PC-3 (cell line): ENCODE results near the gene SIRT2. TPM values are rescaled to one million over a fixed set of nuclear protein-coding genes. Genes with fewer than 3 reads are reported as not detected.

Experiments
- ATAC-seq: fragments of 200-7000 bp; cut with Tn5 transposase; 2 replicates; pipeline ENCODE4 v1.9.1; 2020; ENCODE audit warnings: mild to moderate bottlenecking, moderate library complexity
- BruUV-seq: library from RNA; stranded (reverse); fragments of 400-500 nt; replicated peaks from 2 replicates; lab custom pipeline; 2021; lab: Mats Ljungman, UMichigan
- CTCF ChIA-PET: fragments of 300-600 bp; sonication (Branson Sonifier 250); formaldehyde crosslinking; loops from one replicate; lab custom pipeline; 2022; ENCODE audit warnings: antibody characterized with exemption; lab: Charles Lee
- POLR2A ChIA-PET: fragments of 300-600 bp; sonication (Branson Sonifier 250); formaldehyde crosslinking; loops from one replicate; lab custom pipeline; 2022; ENCODE audit warnings: antibody characterized with exemption; ENCODE audit not compliant: unreplicated experiment; lab: Charles Lee
- DNase-seq: peaks from one replicate; pipeline ENCODE4 v3.0.0-alpha.2; 2015
- H2AFZ ChIP-seq: fragments of 300-600 bp; sonication (generic); 2 replicates; pipeline ENCODE4 v1.6.0; 2016; ENCODE audit warnings: antibody characterized with exemption, low read length
- H3F3A ChIP-seq: fragments of 300-600 bp; sonication (generic); one replicate; pipeline ENCODE4 v1.6.0; 2017; ENCODE audit warnings: antibody characterized with exemption, low read length, control low read depth, mild to moderate bottlenecking; ENCODE audit not compliant: unreplicated experiment
- H3K27ac ChIP-seq: fragments of 300-600 bp; sonication (generic); 2 replicates; pipeline ENCODE4 v1.5.1; 2016; ENCODE audit warnings: mild to moderate bottlenecking, low read length
- H3K27me3 ChIP-seq: fragments of 300-600 bp; sonication (generic); 2 replicates; pipeline ENCODE4 v1.6.1; 2016; ENCODE audit warnings: low read length, mixed read lengths
- H3K36me3 ChIP-seq: fragments of 300-600 bp; sonication (generic); 2 replicates; pipeline ENCODE4 v1.6.1; 2016; ENCODE audit warnings: low read depth, mixed run types, low read length, mixed read lengths
- H3K4me1 ChIP-seq: fragments of 300-600 bp; sonication (generic); 2 replicates; pipeline ENCODE4 v1.5.1; 2016; ENCODE audit warnings: low read length; ENCODE audit not compliant: insufficient read depth
- H3K4me2 ChIP-seq: fragments of 300-600 bp; sonication (generic); 2 replicates; pipeline ENCODE4 v1.6.0; 2016; ENCODE audit warnings: low read length
- H3K4me3 ChIP-seq: fragments of 300-600 bp; sonication (generic); 2 replicates; pipeline ENCODE4 v1.5.1; 2016; ENCODE audit warnings: mild to moderate bottlenecking, low read length, mixed read lengths
- H3K79me2 ChIP-seq: fragments of 300-600 bp; sonication (generic); 2 replicates; pipeline ENCODE4 v1.6.1; 2017; ENCODE audit warnings: low read length, mixed read lengths
- H3K9ac ChIP-seq: fragments of 300-600 bp; sonication (generic); 2 replicates; pipeline ENCODE4 v1.6.0; 2016; ENCODE audit warnings: mild to moderate bottlenecking, low read length
- H3K9me2 ChIP-seq: fragments of 300-600 bp; sonication (generic); replicated peaks from 2 replicates; pipeline ENCODE4 v1.6.1; 2016; ENCODE audit warnings: mixed run types, low read length, mixed read lengths
- H3K9me3 ChIP-seq: fragments of 300-600 bp; sonication (generic); 2 replicates; pipeline ENCODE4 v1.6.1; 2016; ENCODE audit warnings: low read length, mixed read lengths
- H4K20me1 ChIP-seq: fragments of 300-600 bp; sonication (generic); 2 replicates; pipeline ENCODE4 v1.6.1; 2016; ENCODE audit warnings: low read length, mixed read lengths
- CTCF ChIP-seq: fragments of 300-600 bp; sonication (generic); conservative IDR thresholded peaks from 2 replicates; pipeline ENCODE4 v1.5.1; 2017; ENCODE audit warnings: antibody characterized with exemption, low read depth, mild to moderate bottlenecking, low read length
- EZH2 ChIP-seq: fragments of 300-600 bp; sonication (generic); IDR thresholded peaks from one replicate; pipeline ENCODE4 v1.6.1; 2017; ENCODE audit warnings: antibody characterized with exemption, mild to moderate bottlenecking, low read length; ENCODE audit not compliant: unreplicated experiment
- EZH2phosphoT487 ChIP-seq: fragments of 300-600 bp; sonication (generic); IDR thresholded peaks from 2 replicates; pipeline ENCODE4 v1.6.1; 2018; ENCODE audit warnings: mild to moderate bottlenecking, antibody characterized with exemption, low read length, borderline replicate concordance
- intact Hi-C: fragments of 100-400 bp; cut with micrococcal nuclease; formaldehyde crosslinking; loops from 2 replicates; pipeline ENCODE4 v1.9.0; 2023
- total RNA-seq: library from RNA; depleted of rRNA; stranded (reverse); fragments of >200 nt; gene quantifications from 2 replicates; pipeline ENCODE4 v1.2.3, GENCODE V29; 2014

The SIRT2 gene
- total RNA-seq, 1 experiment from 2014 or later, result 37.9 TPM

GRCh38 chr19:38917516-38917915, 18.1 kb upstream of the SIRT2 start:
- intact Hi-C loops, result no loop called here
- Histone ChIP-seq H3K27me3 (no peaks in the 10 kb centered on the region), H3K9ac (no peak overlapping the region), H2AFZ (no peak overlapping the region), H3K27ac (no peak overlapping the region), H3K9me2 (no peaks in the 10 kb centered on the region), H3K36me3 (no peaks in the 10 kb centered on the region), H3K9me3 (no peaks in the 10 kb centered on the region), H3K4me3 (no peak overlapping the region), H3F3A (no peaks in the 10 kb centered on the region), H3K79me2 (no peaks in the 10 kb centered on the region), H4K20me1 (no peaks in the 10 kb centered on the region), H3K4me1 (no peaks in the 10 kb centered on the region), H3K4me2 (no peak overlapping the region)
- no peak for TF ChIP-seq EZH2phosphoT487
- no peak for TF ChIP-seq EZH2
- no peak for TF ChIP-seq CTCF
- DNase-seq, result no peak
- ChIA-PET POLR2A (no interaction called here), CTCF (no interaction called here)
- BruUV-seq, result no TSS peak
- no peak for ATAC-seq

GRCh38 chr19:38915329-38916321, 16.2 kb upstream of the SIRT2 start:
- H3K36me3 ChIP-seq, result no peaks in the 10 kb centered on the region
- no peak overlapping the region for H2AFZ ChIP-seq
- ATAC-seq (no peak), DNase-seq (no peak)
- H3K4me1 ChIP-seq, result no peaks in the 10 kb centered on the region
- BruUV-seq, result no TSS peak
- CTCF ChIA-PET, result no interaction called here
- no peaks in the 10 kb centered on the region for H4K20me1 ChIP-seq
- POLR2A ChIA-PET, result no interaction called here
- H3K27ac ChIP-seq, result no peak overlapping the region
- H3K9ac ChIP-seq, result no peak overlapping the region
- no peak for TF ChIP-seq CTCF
- no peak for TF ChIP-seq EZH2phosphoT487
- TF ChIP-seq EZH2, result no peak
- no peaks in the 10 kb centered on the region for H3K79me2 ChIP-seq
- H3K9me2 ChIP-seq, result no peaks in the 10 kb centered on the region
- no peaks in the 10 kb centered on the region for H3K27me3 ChIP-seq
- H3K4me3 ChIP-seq, result no peak overlapping the region
- no peak overlapping the region for H3K4me2 ChIP-seq
- no peaks in the 10 kb centered on the region for H3F3A ChIP-seq
- intact Hi-C loops, result no loop called here
- H3K9me3 ChIP-seq, result no peaks in the 10 kb centered on the region

- H3K9me3 ChIP-seq, result no peaks in the 10 kb centered on the region
- no peak overlapping the region for H3K4me2 ChIP-seq
- H3K36me3 ChIP-seq, result no peaks in the 10 kb centered on the region
- ChIA-PET POLR2A (no interaction called here), CTCF (no interaction called here)
- H4K20me1 ChIP-seq, result no peaks in the 10 kb centered on the region
- no peak overlapping the region for H3K27ac ChIP-seq
- H3K9ac ChIP-seq, result no peak overlapping the region
- BruUV-seq, result no TSS peak
- DNase-seq (no peak), ATAC-seq (no peak)
- H3K27me3 ChIP-seq, result no peaks in the 10 kb centered on the region
- intact Hi-C loops, result no loop called here
- no peaks in the 10 kb centered on the region for H3K9me2 ChIP-seq
- H3F3A ChIP-seq, result no peaks in the 10 kb centered on the region
- TF ChIP-seq EZH2phosphoT487, result no peak
- TF ChIP-seq CTCF, result no peak
- TF ChIP-seq EZH2, result no peak
- H3K4me1 ChIP-seq, result no peaks in the 10 kb centered on the region
- no peak overlapping the region for H2AFZ ChIP-seq
- no peak overlapping the region for H3K4me3 ChIP-seq
- H3K79me2 ChIP-seq, result no peaks in the 10 kb centered on the region
These were observed 14.5 kb upstream of the SIRT2 start for GRCh38 chr19:38913958-38914357.
